Activated T-helper 1 cell treated with anti-CD3 and anti-CD28 coated beads, Interleukin-12 subunit alpha, Interleukin-12 subunit beta, Interleukin-2, Interleukin-4 antibody, amounts not matched to agents 30 ng/mL and 10 ng/mL and 1 ng/mL, durations not matched to agents 14 hours and 24 hours and 36 hours (primary cell): Measurements from ENCODE around the gene TICAM2. TPM values are rescaled to one million over a fixed set of nuclear protein-coding genes. Genes with fewer than 3 reads are reported as not detected.
A peak's percentile ranks its signal among the peaks of the same experiment; 100 is the strongest.

ENCODE experiments used
- DNase-seq: peaks from one replicate; pipeline ENCODE4 v3.0.0; 2021; ENCODE audit warnings: low spot score
- H3K27ac Mint-ChIP-seq: one replicate; pipeline ENCODE4 v1.8.0; 2021; ENCODE audit warnings: mild to moderate bottlenecking, mixed read lengths
- H3K27me3 Mint-ChIP-seq: one replicate; pipeline ENCODE4 v1.8.0; 2022; ENCODE audit warnings: mild to moderate bottlenecking, moderate library complexity, mixed read lengths; ENCODE audit not compliant: insufficient read depth
- H3K36me3 Mint-ChIP-seq: one replicate; pipeline ENCODE4 v1.8.0; 2021; ENCODE audit warnings: low read depth, mixed read lengths
- H3K4me1 Mint-ChIP-seq: one replicate; pipeline ENCODE4 v1.8.0; 2021; ENCODE audit warnings: low read depth, mixed read lengths
- H3K4me3 Mint-ChIP-seq: one replicate; pipeline ENCODE4 v1.8.0; 2021; ENCODE audit warnings: mild to moderate bottlenecking, moderate library complexity, mixed read lengths
- H3K9me3 Mint-ChIP-seq: one replicate; pipeline ENCODE4 v1.8.0; 2021; ENCODE audit warnings: mixed read lengths
- intact Hi-C: fragments of 100-400 bp; cut with micrococcal nuclease; formaldehyde crosslinking; loops from one replicate; pipeline ENCODE4 v1.15.1; 2024
- total RNA-seq: library from RNA; stranded (reverse); gene quantifications from 2 replicates; pipeline ENCODE4 v1.2.3, GENCODE V29; 2022

The TICAM2 gene
- total RNA-seq, 1 donor from 2014 or later, result 1.1 TPM

DNA sequence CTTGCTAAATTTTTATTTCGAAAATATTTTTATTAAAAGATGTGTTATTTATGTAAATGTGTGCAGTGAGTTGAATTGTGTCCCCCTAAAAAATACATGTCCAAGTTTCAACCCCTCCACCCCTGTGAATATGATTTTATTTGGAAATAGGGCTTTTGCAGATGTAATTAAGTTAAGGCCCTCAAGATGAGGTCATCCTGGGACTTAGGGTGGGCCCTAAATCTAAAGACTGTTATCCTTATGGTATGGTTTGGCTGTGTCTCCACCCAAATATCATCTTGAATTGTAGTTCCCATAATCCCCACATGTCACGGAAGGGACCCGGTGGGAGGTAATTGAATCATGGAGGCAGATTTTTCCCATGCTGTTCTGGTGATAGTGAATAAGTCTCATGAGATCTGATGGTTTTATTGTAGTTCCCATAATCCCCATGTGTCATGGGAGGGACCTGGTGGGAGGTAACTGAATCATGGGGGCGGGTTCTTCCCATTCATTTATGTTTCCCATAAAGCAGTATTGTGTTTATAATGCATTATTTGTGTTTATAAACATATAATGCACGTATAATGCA, 25.1 kb upstream of the TICAM2 start:
- intact Hi-C loops, result loop anchor here (5.0 kb wide), 2 partner anchors 455 to 460 kb away; partner anchors contain the start of gene COMMD10
- peaks cover 22% of the 10 kb centered on the region for H3K4me1 Mint-ChIP-seq
- H3K27me3 Mint-ChIP-seq, result peaks cover 21% of the 10 kb centered on the region

DNA sequence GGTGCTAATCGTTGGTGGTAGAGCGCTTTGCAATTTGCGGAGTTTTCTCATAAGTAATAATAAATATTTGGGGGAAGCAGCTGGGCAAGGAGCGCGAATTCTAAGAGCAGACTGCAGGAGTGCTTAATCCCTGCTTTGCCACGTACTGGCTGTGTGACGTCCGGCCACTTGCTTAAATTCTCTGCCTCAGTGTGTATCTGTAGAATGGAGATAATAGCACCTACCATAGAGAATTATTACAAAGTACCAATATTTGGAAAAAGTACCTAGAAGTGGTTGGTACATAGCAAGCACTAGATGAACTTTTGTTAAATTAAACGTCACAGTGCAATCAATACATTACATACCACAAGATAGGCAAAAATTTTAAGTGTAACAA, 24.2 kb upstream of the TICAM2 start:
- H3K4me1 Mint-ChIP-seq, result peaks cover 29% of the 10 kb centered on the region
- H3K9me3 Mint-ChIP-seq, result no peaks in the 10 kb centered on the region
- no peak overlapping the region for H3K4me3 Mint-ChIP-seq
- peaks cover 14% of the 10 kb centered on the region for H3K27me3 Mint-ChIP-seq
- peak overlapping the region; percentile 88 for H3K27ac Mint-ChIP-seq
- peaks cover 8% of the 10 kb centered on the region for H3K36me3 Mint-ChIP-seq
- DNase-seq, result no peak
- intact Hi-C loops, result loop anchor here (1.0 to 5.0 kb wide), 8 partner anchors 8 to 461 kb away; partner anchors contain the start of genes AP3S1, ATG12, CCDC112 and COMMD10

More for the DNA sequence above, 25.1 kb upstream of the TICAM2 start:
- Mint-ChIP-seq H3K36me3 (peaks cover 4% of the 10 kb centered on the region), H3K27ac (no peak overlapping the region), H3K4me3 (no peak overlapping the region), H3K9me3 (no peaks in the 10 kb centered on the region)
- DNase-seq, result no peak

DNA sequence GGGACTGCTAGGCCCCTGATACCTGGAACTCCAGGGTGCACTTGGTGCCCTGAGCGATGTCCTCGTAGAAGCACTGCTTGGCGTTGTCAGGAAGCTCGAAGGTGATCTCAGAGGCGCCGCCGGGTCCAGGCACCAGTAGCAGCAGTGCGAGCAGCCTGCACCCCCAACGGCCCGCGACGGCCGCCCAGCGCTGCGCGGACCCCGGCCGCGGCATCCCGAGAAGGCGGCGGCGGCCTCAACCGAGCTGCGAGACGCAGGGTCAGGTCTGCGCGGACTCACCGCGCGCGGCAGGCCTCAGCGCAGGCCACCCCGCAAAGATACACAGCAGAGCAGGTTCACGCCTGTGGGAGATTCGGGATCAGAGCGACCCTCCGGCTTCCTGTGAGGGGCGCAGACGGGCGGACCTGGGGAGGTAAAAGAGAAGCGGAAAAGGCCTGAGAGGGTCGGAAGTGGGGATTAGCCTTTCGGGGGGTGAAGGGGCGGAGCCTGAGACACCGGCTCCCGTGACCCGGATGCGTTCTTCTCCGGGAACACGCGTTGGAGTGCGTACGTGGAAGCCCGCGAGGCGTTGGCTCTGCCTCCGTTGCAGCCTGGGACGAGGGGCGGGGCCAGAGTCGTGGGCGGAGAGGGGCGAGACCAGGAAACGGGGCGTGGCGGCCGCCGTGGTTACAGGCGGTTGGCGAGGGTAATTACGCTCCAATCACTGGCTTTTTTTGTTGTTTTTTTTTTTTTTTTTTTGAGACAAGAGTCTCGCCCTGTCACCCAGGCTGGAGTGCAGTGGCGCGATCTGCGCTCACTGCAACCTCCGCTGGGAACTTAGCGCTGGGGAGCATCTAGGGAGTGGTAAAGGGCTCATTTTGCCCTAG, 23.5 kb upstream of the TICAM2 start, which contains the start of gene TMED7:
Gene TMED7 (minus strand): TSS at position 458 of the 866 bp plus-strand sequence. CDS start 244 bp downstream, at position 214.
- DNase-seq, result peak; percentile 99
- no peaks in the 10 kb centered on the region for H3K9me3 Mint-ChIP-seq
- peaks cover 32% of the 10 kb centered on the region for H3K4me1 Mint-ChIP-seq
- peaks cover 8% of the 10 kb centered on the region for H3K36me3 Mint-ChIP-seq
- intact Hi-C loops, result loop anchor here (1.0 to 5.0 kb wide), 8 partner anchors 8 to 461 kb away; partner anchors contain the start of genes AP3S1, ATG12, CCDC112 and COMMD10
- peaks cover 12% of the 10 kb centered on the region for H3K27me3 Mint-ChIP-seq
- peak within 1 kb of the TSS; percentile 88 for H3K27ac Mint-ChIP-seq
- H3K4me3 Mint-ChIP-seq, result no peak within 1 kb of the TSS

DNA sequence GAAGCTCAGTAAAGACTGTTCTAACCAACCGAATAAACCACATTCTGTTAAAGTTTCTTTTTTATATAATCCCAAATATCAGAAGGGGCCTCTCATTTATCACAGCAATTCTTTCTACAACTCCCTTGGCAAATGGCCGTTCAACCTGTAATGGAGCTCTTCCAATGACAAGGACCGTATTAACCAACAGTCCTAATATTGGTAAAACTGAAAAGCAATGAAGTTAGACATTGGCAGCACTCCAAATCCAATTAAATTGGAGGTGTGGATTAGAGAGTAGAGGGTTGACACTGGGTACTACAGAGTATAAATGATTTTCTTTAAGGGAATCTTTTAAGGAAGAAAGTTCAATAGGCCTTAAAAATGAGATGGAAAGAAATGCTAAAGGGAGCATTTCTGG, 22.7 kb upstream of the TICAM2 start:
- Mint-ChIP-seq H3K27me3 (peaks cover 6% of the 10 kb centered on the region), H3K36me3 (peaks cover 9% of the 10 kb centered on the region), H3K27ac (peak overlapping the region; percentile 54), H3K9me3 (no peaks in the 10 kb centered on the region), H3K4me3 (no peak overlapping the region), H3K4me1 (peaks cover 32% of the 10 kb centered on the region)
- intact Hi-C loops, result loop anchor here (5.0 kb wide), 2 partner anchors 453 to 462 kb away; partner anchors contain the start of gene COMMD10
- no peak for DNase-seq

DNA sequence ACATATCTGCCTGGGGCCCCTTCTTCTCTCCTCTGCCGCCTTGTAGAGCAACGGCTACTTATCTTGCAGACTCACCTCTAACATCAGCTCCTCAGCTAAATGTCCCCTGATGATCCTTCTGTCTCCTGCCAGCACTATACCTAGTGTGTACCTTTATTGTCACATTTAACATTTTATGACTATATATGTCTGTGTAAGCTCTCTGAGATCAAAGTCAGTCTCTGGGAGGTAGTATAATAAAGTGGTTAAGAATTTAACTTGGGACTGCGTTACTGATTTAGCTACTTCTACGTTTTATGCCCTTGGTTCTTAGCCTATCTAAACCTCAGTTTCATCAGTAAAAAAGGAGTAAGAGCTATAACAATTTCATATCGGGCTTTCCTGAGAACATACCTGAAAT, 21.4 kb upstream of the TICAM2 start:
- Mint-ChIP-seq H3K4me3 (no peak overlapping the region), H3K9me3 (no peaks in the 10 kb centered on the region), H3K27ac (no peak overlapping the region), H3K27me3 (no peaks in the 10 kb centered on the region), H3K36me3 (peaks cover 18% of the 10 kb centered on the region), H3K4me1 (peaks cover 32% of the 10 kb centered on the region)
- no peak for DNase-seq
- intact Hi-C loops, result no loop called here

DNA sequence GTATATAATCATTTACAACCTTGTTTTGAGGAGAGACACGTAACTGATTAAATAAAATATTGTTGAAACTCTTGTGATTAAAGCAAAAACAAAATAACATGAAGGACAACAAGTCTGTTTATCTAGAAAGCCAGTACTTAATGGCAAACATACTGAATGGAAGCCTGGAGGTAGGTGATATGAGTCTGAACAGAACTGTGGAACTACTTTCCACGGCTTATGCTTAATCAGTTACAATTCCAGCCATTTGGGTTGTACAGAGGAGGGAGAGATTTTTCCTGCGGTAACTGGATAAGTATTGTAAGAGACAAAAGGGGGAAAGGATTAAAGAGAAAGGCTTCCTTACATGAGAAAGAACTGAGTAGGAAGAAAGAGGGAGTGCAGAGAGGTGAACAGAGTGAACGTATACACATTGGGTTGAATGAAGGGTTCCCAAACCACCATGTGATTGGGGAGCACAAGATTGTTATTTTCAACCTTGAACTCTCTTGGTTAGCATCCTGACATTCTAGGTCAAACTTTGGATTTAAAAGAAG, 19.2 kb upstream of the TICAM2 start:
- H3K27ac Mint-ChIP-seq, result no peak overlapping the region
- H3K9me3 Mint-ChIP-seq, result no peaks in the 10 kb centered on the region
- peaks cover 29% of the 10 kb centered on the region for H3K36me3 Mint-ChIP-seq
- H3K27me3 Mint-ChIP-seq, result no peaks in the 10 kb centered on the region
- DNase-seq, result no peak
- no peak overlapping the region for H3K4me3 Mint-ChIP-seq
- peaks cover 25% of the 10 kb centered on the region for H3K4me1 Mint-ChIP-seq
- intact Hi-C loops, result no loop called here

DNA sequence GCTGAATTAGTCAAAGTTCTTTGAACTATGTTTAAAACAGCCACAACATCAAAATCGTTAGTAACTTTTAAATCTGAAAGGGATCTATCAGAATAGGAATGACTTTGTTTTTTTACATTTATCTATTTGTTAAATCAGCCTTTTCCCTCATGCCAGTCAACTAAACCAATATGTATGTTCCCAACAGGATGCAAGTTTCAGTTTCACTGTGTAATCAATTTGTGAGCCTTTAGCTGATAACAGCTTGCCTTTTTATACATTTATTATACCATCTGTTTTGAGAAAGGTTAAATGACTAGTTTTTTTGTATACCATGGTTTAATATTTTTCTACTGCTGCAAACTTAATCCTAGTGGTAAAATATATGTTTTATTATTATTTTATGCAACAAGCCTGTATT, 14.6 kb upstream of the TICAM2 start:
- Mint-ChIP-seq H3K4me1 (peaks cover 10% of the 10 kb centered on the region), H3K27me3 (no peaks in the 10 kb centered on the region), H3K36me3 (peaks cover 42% of the 10 kb centered on the region), H3K9me3 (no peaks in the 10 kb centered on the region), H3K4me3 (no peak overlapping the region), H3K27ac (no peak overlapping the region)
- no peak for DNase-seq
- intact Hi-C loops, result loop anchor here (1.0 kb wide), 1 partner anchor 9 kb away; the partner anchor contains the start of gene TMED7

DNA sequence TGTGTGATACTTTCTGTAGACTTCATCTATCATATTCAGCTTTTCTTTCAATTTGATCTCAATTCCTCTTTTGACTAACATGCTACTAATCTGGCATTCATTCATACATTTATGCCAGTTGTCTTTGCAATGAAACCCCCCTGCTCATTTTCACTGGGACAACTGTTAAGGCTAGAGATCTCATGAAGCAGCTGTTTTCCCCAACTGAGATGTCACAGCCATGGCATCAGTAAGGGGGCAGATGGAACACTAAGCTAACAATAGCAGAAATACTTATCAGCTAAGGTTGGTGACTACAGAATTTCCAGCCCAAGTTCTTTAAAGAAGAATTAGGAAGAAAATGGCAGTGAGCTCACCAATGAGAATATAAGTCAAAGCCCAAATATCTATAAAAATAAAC, 14.2 kb upstream of the TICAM2 start:
- no peak overlapping the region for H3K4me3 Mint-ChIP-seq
- intact Hi-C loops, result loop anchor here (1.0 kb wide), 1 partner anchor 10 kb away; the partner anchor contains the start of gene TMED7
- H3K9me3 Mint-ChIP-seq, result no peaks in the 10 kb centered on the region
- H3K4me1 Mint-ChIP-seq, result peaks cover 8% of the 10 kb centered on the region
- H3K36me3 Mint-ChIP-seq, result peaks cover 43% of the 10 kb centered on the region
- H3K27ac Mint-ChIP-seq, result no peak overlapping the region
- DNase-seq, result no peak
- no peaks in the 10 kb centered on the region for H3K27me3 Mint-ChIP-seq

DNA sequence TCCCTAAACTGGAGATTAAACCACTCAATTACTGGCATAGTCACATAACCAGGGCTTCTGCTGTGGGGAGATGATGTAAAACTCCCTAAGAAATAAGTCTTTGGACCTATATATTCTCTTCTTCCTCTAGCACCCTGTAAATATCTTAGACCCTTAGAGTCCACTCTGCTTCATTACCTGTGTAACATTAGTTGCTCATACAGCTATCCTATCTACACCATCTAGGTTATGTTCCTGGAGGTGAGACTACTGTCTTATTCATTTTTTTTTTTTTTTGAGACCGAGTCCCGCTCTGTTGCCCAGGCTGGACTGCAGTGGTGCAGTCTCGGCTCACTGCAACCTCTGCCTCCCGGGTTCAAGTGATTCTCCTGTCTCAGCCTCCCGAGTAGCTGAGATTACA, 9.6 kb upstream of the TICAM2 start:
- no peak overlapping the region for H3K27ac Mint-ChIP-seq
- intact Hi-C loops, result loop anchor here (1.0 kb wide), 1 partner anchor 11 kb away; no protein-coding TSS in a partner anchor
- peaks cover 5% of the 10 kb centered on the region for H3K4me1 Mint-ChIP-seq
- H3K9me3 Mint-ChIP-seq, result no peaks in the 10 kb centered on the region
- no peak overlapping the region for H3K4me3 Mint-ChIP-seq
- H3K27me3 Mint-ChIP-seq, result no peaks in the 10 kb centered on the region
- no peak for DNase-seq
- H3K36me3 Mint-ChIP-seq, result peaks cover 30% of the 10 kb centered on the region

DNA sequence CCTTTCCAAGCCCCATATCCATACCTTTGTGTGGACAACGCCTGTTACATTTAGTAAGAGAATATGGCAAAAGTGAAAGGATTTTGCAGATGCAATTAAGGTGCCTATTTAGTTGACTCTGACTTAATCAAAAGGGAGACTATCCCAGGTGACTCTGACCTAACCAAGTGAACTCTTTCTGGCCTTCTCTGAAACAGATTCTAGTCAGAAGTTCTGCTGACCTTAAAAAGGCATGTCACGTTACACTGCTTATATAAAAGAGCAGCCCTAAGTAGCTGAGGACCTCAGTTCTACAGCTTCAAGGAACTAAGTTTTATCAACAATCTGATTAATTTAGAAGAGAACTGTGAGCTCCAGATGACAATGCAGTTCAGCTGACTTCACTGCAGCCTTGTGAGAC, 5.7 kb upstream of the TICAM2 start:
- no peaks in the 10 kb centered on the region for H3K9me3 Mint-ChIP-seq
- H3K4me3 Mint-ChIP-seq, result no peak overlapping the region
- intact Hi-C loops, result no loop called here
- H3K27me3 Mint-ChIP-seq, result no peaks in the 10 kb centered on the region
- H3K27ac Mint-ChIP-seq, result no peak overlapping the region
- DNase-seq, result no peak
- H3K36me3 Mint-ChIP-seq, result peaks cover 18% of the 10 kb centered on the region
- H3K4me1 Mint-ChIP-seq, result peaks cover 8% of the 10 kb centered on the region

DNA sequence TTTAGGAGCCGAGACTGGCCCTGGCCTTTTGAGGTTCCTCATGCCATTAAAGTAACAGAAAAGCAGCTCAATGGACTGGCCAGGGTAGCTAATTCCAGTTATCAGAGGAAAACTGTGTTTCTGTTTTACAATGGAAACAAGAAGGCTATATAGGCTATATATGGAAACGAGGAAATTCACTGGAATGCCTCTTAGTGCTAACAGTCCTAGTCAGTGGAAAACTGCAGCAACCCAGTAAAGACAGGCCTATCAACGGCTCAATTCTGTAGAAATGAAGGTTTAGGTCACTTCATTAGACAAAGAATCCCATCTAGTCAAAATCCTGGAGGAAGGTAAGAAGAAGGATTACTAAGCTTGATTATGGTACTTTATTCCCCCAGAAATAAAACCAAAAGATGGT, 3.2 kb upstream of the TICAM2 start:
- H3K4me3 Mint-ChIP-seq, result no peak overlapping the region
- no peaks in the 10 kb centered on the region for H3K27me3 Mint-ChIP-seq

DNA sequence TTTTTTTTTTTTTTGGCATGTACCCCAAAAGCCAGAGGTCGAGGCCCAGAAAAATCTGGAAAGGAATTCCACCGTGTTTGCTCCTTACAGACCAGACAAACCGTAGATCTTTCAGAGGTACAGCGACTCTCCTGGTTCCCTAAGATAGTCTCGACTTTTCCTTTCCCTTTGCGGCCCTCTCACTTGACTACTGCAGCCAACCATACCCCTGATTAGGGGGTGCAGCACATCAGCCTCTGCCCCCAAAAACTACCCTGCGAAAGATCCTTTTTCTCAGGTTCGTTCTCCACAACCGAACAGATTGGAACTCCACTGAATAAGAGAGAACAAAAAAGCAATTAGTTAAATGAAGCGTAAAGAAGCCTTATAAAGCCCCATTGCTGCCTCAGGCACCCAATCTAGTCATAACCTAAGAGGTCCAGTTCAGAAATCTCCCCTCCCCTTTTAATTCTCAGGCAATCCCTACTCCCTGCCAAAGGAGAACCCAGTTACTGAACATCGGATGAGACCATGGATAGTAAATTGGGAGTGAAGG, 379 bp upstream of the TICAM2 start:
- Mint-ChIP-seq H3K27me3 (no peaks in the 10 kb centered on the region), H3K27ac (peak overlapping the region; percentile 80), H3K4me1 (peaks cover 35% of the 10 kb centered on the region), H3K4me3 (peak overlapping the region; percentile 58), H3K9me3 (no peaks in the 10 kb centered on the region), H3K36me3 (peaks cover 17% of the 10 kb centered on the region)
- DNase-seq, result no peak
- intact Hi-C loops, result no loop called here

More for the DNA sequence above, 3.2 kb upstream of the TICAM2 start:
- Mint-ChIP-seq H3K9me3 (no peaks in the 10 kb centered on the region), H3K4me1 (peaks cover 21% of the 10 kb centered on the region), H3K27ac (no peak overlapping the region), H3K36me3 (peaks cover 14% of the 10 kb centered on the region)
- DNase-seq, result no peak
- intact Hi-C loops, result no loop called here
